HEK293 (cell line): ENCODE measurements around the gene PIP5K1C.

Experiments
- CTCF ChIP-seq: fragments of 450-650 bp; formaldehyde crosslinking; IDR thresholded peaks from 2 replicates; pipeline ENCODE4 v1.5.1; 2016; ENCODE audit warnings: missing biosample characterization, missing genetic modification characterization
- TRIM28 ChIP-seq: IDR thresholded peaks from 2 replicates; pipeline ENCODE4 v1.6.1; 2011; ENCODE audit warnings: low read length, control low read depth, borderline replicate concordance
- ZBTB26 ChIP-seq: fragments of 450-650 bp; formaldehyde crosslinking; optimal IDR thresholded peaks from 2 replicates; pipeline ENCODE3; 2016; ENCODE audit warnings: missing biosample characterization, mild to moderate bottlenecking, missing genetic modification characterization
- ZNF302 ChIP-seq: fragments of 450-650 bp; formaldehyde crosslinking; IDR thresholded peaks from 2 replicates; pipeline ENCODE4 v1.5.1; 2016; ENCODE audit warnings: missing biosample characterization, missing genetic modification characterization, low read depth
- ZNF335 ChIP-seq: fragments of 450-650 bp; formaldehyde crosslinking; conservative IDR thresholded peaks from 2 replicates; pipeline ENCODE4 v1.5.1; 2016; ENCODE audit warnings: missing biosample characterization, missing genetic modification characterization
- ZNF544 ChIP-seq: fragments of 450-650 bp; formaldehyde crosslinking; IDR thresholded peaks from 2 replicates; pipeline ENCODE4 v1.5.0; 2017; ENCODE audit warnings: missing biosample characterization, missing genetic modification characterization
- ZNF792 ChIP-seq: fragments of 450-650 bp; formaldehyde crosslinking; IDR thresholded peaks from 2 replicates; pipeline ENCODE4 v1.5.1; 2016; ENCODE audit warnings: missing biosample characterization, missing genetic modification characterization

GRCh38 chr19:3699741-3700241 lies 477 bp downstream of the PIP5K1C start:
- TF ChIP-seq CTCF (tag by site-specific recombination), result 0 out of 2 replicates have a peak, but pooled peaks have one; percentile 2
- TF ChIP-seq ZNF792, result no peak
- TF ChIP-seq ZNF302 (tag by site-specific recombination), result no peak
- TF ChIP-seq ZNF544 (tag by site-specific recombination), result no peak
- no peak for TF ChIP-seq TRIM28
- no peak for TF ChIP-seq ZBTB26 (tag by site-specific recombination)
- no peak for TF ChIP-seq ZNF335 (tag by site-specific recombination)
